ACC112 (cell line): Measurements from ENCODE around the gene SLIT3.

Source experiments
- H2AFZ ChIP-seq: fragments of 200-600 bp; sonication (generic); one replicate; pipeline ENCODE4 v1.6.0; 2017; ENCODE audit warnings: antibody characterized with exemption, low read length; ENCODE audit not compliant: unreplicated experiment
- H3K27ac ChIP-seq: fragments of 200-600 bp; sonication (generic); 2 replicates; pipeline ENCODE4 v1.5.1; 2014; ENCODE audit warnings: low read depth, mild to moderate bottlenecking, antibody characterized with exemption, low read length, moderate library complexity
- H3K27me3 ChIP-seq: fragments of 200-600 bp; sonication (generic); 2 replicates; pipeline ENCODE4 v1.6.1; 2014; ENCODE audit warnings: mild to moderate bottlenecking, antibody characterized with exemption, low read length, moderate library complexity, mixed read lengths; ENCODE audit not compliant: insufficient read depth
- H3K36me3 ChIP-seq: fragments of 200-600 bp; sonication (generic); 2 replicates; pipeline ENCODE4 v1.6.1; 2016; ENCODE audit warnings: mild to moderate bottlenecking, antibody characterized with exemption, low read length, moderate library complexity, mixed read lengths; ENCODE audit not compliant: insufficient read depth
- H3K4me1 ChIP-seq: fragments of 200-600 bp; sonication (generic); one replicate; pipeline ENCODE4 v1.6.1; 2016; ENCODE audit warnings: low read length, mixed read lengths; ENCODE audit not compliant: insufficient read depth, unreplicated experiment, control insufficient read depth
- H3K4me3 ChIP-seq: fragments of 200-600 bp; sonication (generic); 2 replicates; pipeline ENCODE4 v1.5.1; 2014; ENCODE audit warnings: mild to moderate bottlenecking, low read depth, low read length
- H3K79me2 ChIP-seq: fragments of 200-600 bp; sonication (generic); one replicate; pipeline ENCODE4 v1.6.0; 2016; ENCODE audit warnings: low read length; ENCODE audit not compliant: control insufficient read depth, unreplicated experiment, insufficient read depth

SLIT3 gene

DNA sequence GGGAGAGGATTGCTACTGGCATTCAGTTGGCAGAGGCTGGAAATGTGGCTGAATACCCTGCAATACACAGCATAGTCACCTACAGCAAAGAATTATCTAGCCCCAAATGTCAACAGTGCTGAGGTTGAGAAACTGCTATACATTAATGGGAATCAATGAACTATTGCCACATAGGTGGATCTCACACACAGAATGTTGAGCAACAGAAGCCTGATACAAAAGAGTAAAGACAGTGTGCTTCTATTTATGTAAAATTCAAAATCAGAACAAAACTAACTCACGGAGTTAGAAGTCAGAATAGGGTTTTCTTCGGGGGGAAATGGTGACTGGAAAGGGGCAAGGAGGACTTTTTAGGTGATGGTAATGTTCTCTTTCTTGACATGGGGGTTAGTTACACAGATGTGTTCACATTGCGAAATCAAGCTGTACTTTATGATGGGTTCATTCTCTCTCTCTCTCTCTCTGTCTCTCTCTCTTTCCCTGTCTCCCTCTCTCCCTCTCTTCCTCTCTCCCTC is 676.0 kb downstream of the SLIT3 start:
- H3K27ac ChIP-seq, result no peak overlapping the region
- H3K4me1 ChIP-seq, result peaks cover 3% of the 10 kb centered on the region
- H3K27me3 ChIP-seq, result peaks cover 13% of the 10 kb centered on the region
- no peak overlapping the region for H3K4me3 ChIP-seq
- H3K36me3 ChIP-seq, result no peaks in the 10 kb centered on the region
- H3K79me2 ChIP-seq, result no peaks in the 10 kb centered on the region
- no peak overlapping the region for H2AFZ ChIP-seq

DNA sequence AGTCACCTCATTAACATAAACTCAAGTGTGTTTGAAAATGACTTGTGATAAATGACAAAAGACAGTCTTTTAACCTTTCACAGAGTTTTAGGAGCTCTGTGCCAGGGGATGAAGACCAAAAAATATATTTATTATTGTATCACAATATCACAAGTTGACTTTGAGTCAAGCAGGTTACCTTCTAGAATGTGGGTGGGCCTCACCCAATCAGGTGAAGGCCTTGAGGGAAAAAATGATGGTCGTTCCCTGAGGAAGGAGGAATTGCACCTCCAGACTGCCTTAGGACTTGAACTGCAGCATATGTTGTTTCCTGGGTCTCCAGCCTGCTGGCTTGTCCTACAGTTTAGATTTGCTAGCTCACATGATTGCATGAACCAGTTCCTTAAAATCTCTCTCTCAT is 680.1 kb downstream of the SLIT3 start:
- Histone ChIP-seq H3K4me1 (peaks cover 3% of the 10 kb centered on the region), H3K79me2 (no peaks in the 10 kb centered on the region), H2AFZ (no peak overlapping the region), H3K27ac (no peak overlapping the region), H3K36me3 (no peaks in the 10 kb centered on the region), H3K4me3 (no peak overlapping the region), H3K27me3 (peaks cover 3% of the 10 kb centered on the region)

DNA sequence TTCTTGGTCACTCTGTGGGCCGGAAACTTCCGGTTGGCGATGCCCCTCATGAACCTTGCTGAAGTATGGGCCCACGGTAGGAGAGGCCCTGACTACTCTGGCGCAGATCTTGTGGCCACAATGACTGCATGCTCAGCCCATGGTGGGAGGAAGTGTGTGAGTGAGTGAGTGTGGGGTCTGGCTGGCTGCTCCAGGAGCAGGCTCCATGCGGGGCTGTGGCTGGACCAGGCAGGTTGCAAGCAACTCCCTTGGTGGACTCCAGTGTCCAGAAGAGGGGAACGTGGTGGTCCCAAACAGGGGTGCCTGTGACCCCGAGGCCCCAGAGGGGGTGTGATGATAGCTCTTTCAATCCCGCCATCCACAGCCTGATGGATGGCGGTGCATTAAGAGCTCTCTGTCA is 686.3 kb downstream of the SLIT3 start:
- Histone ChIP-seq H3K4me3 (no peak overlapping the region), H2AFZ (no peak overlapping the region), H3K27ac (no peak overlapping the region), H3K79me2 (no peaks in the 10 kb centered on the region), H3K4me1 (peaks cover 5% of the 10 kb centered on the region), H3K36me3 (no peaks in the 10 kb centered on the region), H3K27me3 (no peaks in the 10 kb centered on the region; the same call in 1 of the 2 replicates)

DNA sequence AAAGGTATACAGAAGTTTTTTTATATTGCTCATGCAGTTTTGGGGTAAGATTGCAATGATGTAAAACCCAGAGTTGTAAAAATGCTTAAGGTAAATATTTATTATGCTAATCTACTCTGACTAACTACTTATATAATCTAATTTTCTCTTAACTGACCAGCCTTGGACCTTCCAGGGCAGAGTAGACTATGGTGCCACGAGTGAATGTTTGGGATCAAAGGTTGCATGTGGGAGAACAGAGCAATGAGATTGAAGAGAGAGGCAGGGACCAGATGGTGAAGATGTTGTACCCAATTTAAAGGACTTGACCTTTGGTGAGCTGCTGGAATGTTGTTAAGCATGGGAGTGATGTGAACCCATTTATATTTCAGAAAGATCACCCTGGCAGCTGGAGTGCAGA is 686.9 kb downstream of the SLIT3 start:
- H3K27me3 ChIP-seq, result no peaks in the 10 kb centered on the region; the same call in 1 of the 2 replicates
- no peaks in the 10 kb centered on the region for H3K79me2 ChIP-seq
- H3K4me1 ChIP-seq, result peaks cover 5% of the 10 kb centered on the region
- H3K27ac ChIP-seq, result no peak overlapping the region
- no peak overlapping the region for H2AFZ ChIP-seq
- H3K4me3 ChIP-seq, result no peak overlapping the region
- H3K36me3 ChIP-seq, result no peaks in the 10 kb centered on the region

DNA sequence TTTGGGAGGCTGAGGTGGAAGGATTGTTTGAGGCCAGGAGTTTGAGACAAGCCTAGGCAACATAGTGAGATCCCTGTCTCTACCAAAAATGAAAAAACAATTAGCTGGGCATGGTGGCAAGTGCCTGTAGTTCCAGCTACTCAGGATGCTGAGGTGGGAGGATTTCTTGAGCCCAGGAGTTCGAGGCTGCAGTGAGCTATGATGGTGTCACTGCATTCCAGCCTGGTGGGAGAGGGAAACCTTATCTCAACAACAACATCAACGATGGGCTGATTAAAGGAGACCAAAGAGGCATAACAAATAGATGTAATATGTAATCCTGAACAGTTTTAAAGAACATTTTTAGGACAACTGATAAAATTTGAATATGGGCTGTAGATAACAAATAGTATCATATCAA is 687.5 kb downstream of the SLIT3 start:
- Histone ChIP-seq H2AFZ (no peak overlapping the region), H3K79me2 (no peaks in the 10 kb centered on the region), H3K27me3 (no peaks in the 10 kb centered on the region; the same call in 1 of the 2 replicates), H3K4me3 (no peak overlapping the region), H3K36me3 (no peaks in the 10 kb centered on the region), H3K4me1 (peaks cover 5% of the 10 kb centered on the region), H3K27ac (no peak overlapping the region)

DNA sequence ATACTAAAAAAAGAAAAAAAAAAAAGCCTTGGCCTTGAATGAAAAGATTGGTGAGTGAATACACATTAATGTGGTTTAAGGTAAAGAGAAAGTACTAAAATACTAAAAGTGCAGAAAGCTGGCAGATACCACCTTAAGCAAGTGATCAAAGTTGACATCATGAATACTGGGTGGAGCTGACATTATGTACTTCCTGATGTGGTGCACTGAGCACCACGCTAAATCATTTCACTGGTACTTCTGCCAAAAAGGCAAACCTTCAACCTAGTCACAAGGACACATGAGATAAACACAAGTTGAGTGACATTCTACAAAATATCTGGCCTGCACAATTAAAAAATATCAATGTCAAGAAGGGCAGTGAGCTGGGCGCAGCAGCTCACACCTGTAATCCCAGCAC is 687.9 kb downstream of the SLIT3 start:
- Histone ChIP-seq H3K36me3 (no peaks in the 10 kb centered on the region), H3K4me1 (peaks cover 5% of the 10 kb centered on the region), H2AFZ (no peak overlapping the region), H3K79me2 (no peaks in the 10 kb centered on the region), H3K27me3 (no peaks in the 10 kb centered on the region; the same call in 1 of the 2 replicates), H3K4me3 (no peak overlapping the region), H3K27ac (no peak overlapping the region)

DNA sequence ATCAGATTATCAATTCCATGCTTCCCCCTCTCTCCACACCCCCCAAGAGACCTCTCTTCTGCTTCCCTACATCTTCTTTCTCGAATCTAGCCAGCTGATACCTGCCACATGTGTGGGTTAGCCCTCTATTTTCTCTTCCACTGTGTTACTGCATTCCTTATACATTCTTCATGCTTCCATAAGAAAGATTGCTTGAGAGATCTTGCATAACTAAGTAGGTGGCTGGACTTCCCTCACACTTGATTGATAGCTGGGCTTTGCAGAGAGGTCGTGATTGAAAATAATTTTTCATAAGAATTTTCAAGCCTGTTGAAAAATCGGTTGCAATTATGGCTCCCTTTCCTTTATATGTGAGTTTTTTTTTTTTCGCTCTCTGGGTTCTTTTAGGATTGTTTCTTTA is 688.8 kb downstream of the SLIT3 start:
- peaks cover 5% of the 10 kb centered on the region for H3K4me1 ChIP-seq
- no peak overlapping the region for H2AFZ ChIP-seq
- H3K27ac ChIP-seq, result no peak overlapping the region
- H3K79me2 ChIP-seq, result no peaks in the 10 kb centered on the region
- H3K4me3 ChIP-seq, result no peak overlapping the region
- no peaks in the 10 kb centered on the region for H3K36me3 ChIP-seq
- no peaks in the 10 kb centered on the region; the same call in 1 of the 2 replicates for H3K27me3 ChIP-seq
